ENCODE measurements around the gene DNAJC28.

- TF ChIP-seq CTCF (conservative IDR thresholded peaks at IDR 0.05) = no peak
- TF ChIP-seq ZFX (IDR thresholded peaks at IDR 0.05) = no peak
Measured at GRCh38 chr21:33512481-33512880, 21.0 kb upstream of the DNAJC28 start.
